Endodermal cell (in vitro differentiated cells): Measurements from ENCODE around the gene HIRA. TPM values are rescaled to one million over a fixed set of nuclear protein-coding genes. Genes with fewer than 3 reads are reported as not detected.

ENCODE experiments used
- DNase-seq: peaks from one replicate; pipeline ENCODE4 v3.0.0-alpha.2; 2017
- H3K27ac ChIP-seq: 2 replicates; pipeline ENCODE4 v1.5.1; 2013; ENCODE audit warnings: mild to moderate bottlenecking, low read depth, low read length, moderate library complexity
- H3K27me3 ChIP-seq: 2 replicates; pipeline ENCODE4 v1.6.1; 2013; ENCODE audit warnings: mild to moderate bottlenecking, low read length, moderate library complexity; ENCODE audit not compliant: insufficient read depth, control insufficient read depth, poor library complexity, severe bottlenecking
- H3K36me3 ChIP-seq: 2 replicates; pipeline ENCODE4 v1.7.0; 2013; ENCODE audit warnings: mild to moderate bottlenecking, low read length, moderate library complexity; ENCODE audit not compliant: control insufficient read depth, insufficient read depth
- H3K4me1 ChIP-seq: one replicate; pipeline ENCODE4 v1.7.0; 2013; ENCODE audit warnings: low read length; ENCODE audit not compliant: control insufficient read depth, insufficient read depth
- H3K4me3 ChIP-seq: 2 replicates; pipeline ENCODE4 v1.5.1; 2013; ENCODE audit warnings: mild to moderate bottlenecking, low read length, moderate library complexity
- H3K9ac ChIP-seq: 2 replicates; pipeline ENCODE4 v1.6.1; 2013; ENCODE audit warnings: mild to moderate bottlenecking, low read length, moderate library complexity; ENCODE audit not compliant: poor library complexity, severe bottlenecking; ENCODE audit errors: extremely low read depth
- H3K9me3 ChIP-seq: 2 replicates; pipeline ENCODE4 v1.6.1; 2013; ENCODE audit warnings: mild to moderate bottlenecking, low read length, moderate library complexity; ENCODE audit not compliant: control insufficient read depth
- H3K27ac Mint-ChIP-seq: 2 replicates; pipeline ENCODE4 v1.8.0; 2020; ENCODE audit warnings: mixed read lengths
- H3K27me3 Mint-ChIP-seq: 2 replicates; pipeline ENCODE4 v1.8.0; 2021; ENCODE audit warnings: mild to moderate bottlenecking, mixed read lengths; ENCODE audit not compliant: insufficient read depth
- H3K36me3 Mint-ChIP-seq: 2 replicates; pipeline ENCODE4 v1.8.0; 2020; ENCODE audit warnings: low read depth, mixed read lengths
- H3K4me1 Mint-ChIP-seq: 2 replicates; pipeline ENCODE4 v1.8.0; 2020; ENCODE audit warnings: mixed read lengths
- H3K4me3 Mint-ChIP-seq: 2 replicates; pipeline ENCODE4 v1.8.0; 2020; ENCODE audit warnings: mild to moderate bottlenecking, moderate library complexity, mixed read lengths
- H3K9me3 Mint-ChIP-seq: 2 replicates; pipeline ENCODE4 v1.8.0; 2020; ENCODE audit warnings: mild to moderate bottlenecking, mixed read lengths
- WGBS, 2 experiments: methylation state at CpG; one replicate each; pipeline versions ENCODE4 v1.1.5 to v1.1.7; 2013; ENCODE audit warnings: missing lambda C conversion rate in 2 of 2, mixed read lengths in 1 of 2; ENCODE audit not compliant: insufficient coverage in 1 of 2, insufficient read length in 1 of 2; 5-methylcytosine and 5-hydroxymethylcytosine counted together
- total RNA-seq, 2 donors: library from RNA; stranded (reverse); fragmentation: NEBNext Ultra II Directional in 1 of 2; extraction: Animal tissue kit (Norgen Biotek cat#: 25700) in 1 of 2; gene quantifications; 2 replicates in 1 of 2; 3 replicates in 1 of 2; pipeline ENCODE4 v1.2.1, GENCODE V29; 2021
- TF ChIP-seq, protein P1 (sequence below): fragments of 200-600 bp; sonication (generic); conservative IDR thresholded peaks from 2 replicates; pipeline ENCODE4 v1.5.0; 2021; ENCODE audit warnings: antibody characterized with exemption, mild to moderate bottlenecking

HIRA gene
- total RNA-seq, 2 donors from 2014 or later = 44.8 to 46.6 TPM

DNA sequence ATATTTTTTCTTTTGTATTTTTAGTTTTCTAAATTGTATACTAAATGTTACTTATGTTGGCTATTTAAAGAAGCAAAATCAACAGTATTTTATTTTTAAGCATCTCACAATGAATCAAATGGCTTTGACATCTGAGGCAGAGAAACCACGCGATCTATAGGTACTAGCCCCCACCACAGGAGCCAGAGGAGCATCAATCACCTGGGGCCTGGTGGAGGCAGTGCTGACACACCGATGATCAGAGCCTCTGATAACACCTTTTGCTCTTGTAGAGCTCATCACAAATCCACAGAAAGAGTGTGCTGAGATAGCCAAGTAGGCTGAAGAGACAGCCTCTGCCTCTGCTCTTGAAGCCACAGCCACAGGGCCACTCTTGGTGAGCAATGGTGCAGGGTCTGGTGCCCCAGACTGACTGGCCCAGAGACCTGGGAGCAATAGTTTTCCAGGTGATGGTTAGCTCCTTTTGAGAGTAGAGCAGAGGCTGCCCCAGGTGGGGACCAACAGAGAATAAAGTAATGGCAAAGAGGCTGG is 25.2 kb downstream of the HIRA start:
- peaks cover 80% of the 10 kb centered on the region for H3K36me3 ChIP-seq
- H3K4me3 ChIP-seq = no peak overlapping the region
- no peaks in the 10 kb centered on the region for H3K27me3 ChIP-seq
- TF ChIP-seq, protein P1, sequence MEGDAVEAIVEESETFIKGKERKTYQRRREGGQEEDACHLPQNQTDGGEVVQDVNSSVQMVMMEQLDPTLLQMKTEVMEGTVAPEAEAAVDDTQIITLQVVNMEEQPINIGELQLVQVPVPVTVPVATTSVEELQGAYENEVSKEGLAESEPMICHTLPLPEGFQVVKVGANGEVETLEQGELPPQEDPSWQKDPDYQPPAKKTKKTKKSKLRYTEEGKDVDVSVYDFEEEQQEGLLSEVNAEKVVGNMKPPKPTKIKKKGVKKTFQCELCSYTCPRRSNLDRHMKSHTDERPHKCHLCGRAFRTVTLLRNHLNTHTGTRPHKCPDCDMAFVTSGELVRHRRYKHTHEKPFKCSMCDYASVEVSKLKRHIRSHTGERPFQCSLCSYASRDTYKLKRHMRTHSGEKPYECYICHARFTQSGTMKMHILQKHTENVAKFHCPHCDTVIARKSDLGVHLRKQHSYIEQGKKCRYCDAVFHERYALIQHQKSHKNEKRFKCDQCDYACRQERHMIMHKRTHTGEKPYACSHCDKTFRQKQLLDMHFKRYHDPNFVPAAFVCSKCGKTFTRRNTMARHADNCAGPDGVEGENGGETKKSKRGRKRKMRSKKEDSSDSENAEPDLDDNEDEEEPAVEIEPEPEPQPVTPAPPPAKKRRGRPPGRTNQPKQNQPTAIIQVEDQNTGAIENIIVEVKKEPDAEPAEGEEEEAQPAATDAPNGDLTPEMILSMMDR = peak; percentile 24
- Mint-ChIP-seq H3K4me3 (no peak overlapping the region), H3K27me3 (no peaks in the 10 kb centered on the region), H3K4me1 (no peaks in the 10 kb centered on the region), H3K27ac (no peak overlapping the region), H3K36me3 (peaks cover 61% of the 10 kb centered on the region), H3K9me3 (no peaks in the 10 kb centered on the region)
- no peaks in the 10 kb centered on the region for H3K9me3 ChIP-seq
- 87% methylated on average over 3 of the region's 3 CpGs for WGBS, 2 experiments
- no peaks in the 10 kb centered on the region for H3K4me1 ChIP-seq
- no peak overlapping the region for H3K27ac ChIP-seq
- DNase-seq = no peak
- no peak overlapping the region for H3K9ac ChIP-seq

DNA sequence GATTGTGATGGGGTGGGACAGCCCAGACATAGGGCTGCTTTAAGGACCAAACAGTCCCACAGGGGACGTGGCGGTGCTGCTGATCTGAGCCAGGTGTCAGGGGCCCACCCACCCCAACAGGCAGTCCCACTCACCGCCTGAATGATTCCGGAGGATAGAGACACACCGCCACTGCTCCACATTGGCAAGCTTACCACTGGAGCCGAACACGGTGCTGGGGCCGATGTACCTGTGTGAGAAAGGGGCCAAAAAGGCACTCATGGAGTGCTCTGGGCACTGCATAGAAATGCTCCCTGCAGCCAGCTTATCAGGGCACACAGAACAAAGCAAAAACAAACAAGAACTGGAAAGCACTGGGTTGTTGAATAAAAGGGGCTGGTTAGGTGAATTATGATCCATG is 25.9 kb downstream of the HIRA start:
- no peaks in the 10 kb centered on the region for H3K27me3 Mint-ChIP-seq
- Histone ChIP-seq H3K4me3 (no peak overlapping the region), H3K9ac (no peak overlapping the region), H3K27me3 (no peaks in the 10 kb centered on the region), H3K36me3 (peaks cover 84% of the 10 kb centered on the region), H3K27ac (no peak overlapping the region), H3K9me3 (no peaks in the 10 kb centered on the region), H3K4me1 (no peaks in the 10 kb centered on the region)
- WGBS, 2 experiments = 97 to 100% methylated on average over 5 to 8 of the region's 8 CpGs
- no peak for DNase-seq
- no peaks in the 10 kb centered on the region for H3K4me1 Mint-ChIP-seq
- no peaks in the 10 kb centered on the region for H3K9me3 Mint-ChIP-seq
- TF ChIP-seq, protein P1 = no peak
- H3K4me3 Mint-ChIP-seq = no peak overlapping the region
- H3K27ac Mint-ChIP-seq = no peak overlapping the region
- peaks cover 64% of the 10 kb centered on the region for H3K36me3 Mint-ChIP-seq

DNA sequence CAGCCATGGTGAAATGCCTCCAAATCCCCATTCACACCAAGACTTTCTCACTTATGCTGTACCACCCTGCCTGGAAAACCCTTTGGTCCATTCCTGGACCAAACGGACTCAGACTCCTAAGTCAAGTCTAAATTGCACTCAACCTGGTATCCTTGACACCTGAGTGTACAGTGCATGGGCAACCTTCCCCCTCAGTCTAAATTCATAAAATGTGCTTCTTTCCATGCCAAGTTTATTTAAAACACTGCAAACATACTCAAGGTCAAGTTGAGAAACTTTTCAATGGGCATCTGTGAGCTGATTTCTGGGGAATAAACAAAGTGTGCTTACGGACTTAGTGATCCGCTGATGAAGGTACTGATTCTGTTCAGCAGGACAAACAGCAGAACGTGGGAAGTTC is 26.4 kb downstream of the HIRA start:
- Mint-ChIP-seq H3K9me3 (no peaks in the 10 kb centered on the region), H3K4me1 (no peaks in the 10 kb centered on the region), H3K4me3 (no peak overlapping the region), H3K27me3 (no peaks in the 10 kb centered on the region), H3K36me3 (peaks cover 64% of the 10 kb centered on the region), H3K27ac (no peak overlapping the region)
- no peak overlapping the region for H3K9ac ChIP-seq
- no peak for DNase-seq
- TF ChIP-seq, protein P1 = no peak
- H3K36me3 ChIP-seq = peaks cover 86% of the 10 kb centered on the region
- no peak overlapping the region for H3K27ac ChIP-seq
- no peaks in the 10 kb centered on the region for H3K9me3 ChIP-seq
- no peaks in the 10 kb centered on the region for H3K27me3 ChIP-seq
- H3K4me3 ChIP-seq = no peak overlapping the region
- WGBS, 2 experiments = 83 to 95% methylated on average over 1 to 4 of the region's 4 CpGs
- H3K4me1 ChIP-seq = no peaks in the 10 kb centered on the region
